Osteoblast (primary cell): Measurements from ENCODE around the gene EXD3. TPM values are rescaled to one million over a fixed set of nuclear protein-coding genes. Genes with fewer than 3 reads are reported as not detected.
A peak's percentile ranks its signal among the peaks of the same experiment; 100 is the strongest.

ENCODE experiments used
- DNase-seq: peaks from one replicate; pipeline ENCODE4 v3.0.0; 2011; ENCODE audit warnings: low spot score, mixed read lengths; ENCODE audit not compliant: insufficient read length; ENCODE audit errors: missing footprints
- H2AFZ ChIP-seq: 2 replicates; pipeline ENCODE4 v1.6.0; 2011; ENCODE audit warnings: mild to moderate bottlenecking, low read length
- H3K27ac ChIP-seq: 2 replicates; pipeline ENCODE4 v1.5.1; 2011; ENCODE audit warnings: mild to moderate bottlenecking, low read depth, low read length, moderate library complexity
- H3K27me3 ChIP-seq: 2 replicates; pipeline ENCODE4 v1.6.0; 2012; ENCODE audit warnings: mild to moderate bottlenecking, control low read depth, inconsistent platforms, low read length, moderate library complexity; ENCODE audit not compliant: insufficient read depth
- H3K36me3 ChIP-seq: 2 replicates; pipeline ENCODE4 v1.5.1; 2011; ENCODE audit warnings: mild to moderate bottlenecking, low read length, control low read depth, moderate library complexity; ENCODE audit not compliant: insufficient read depth
- H3K4me1 ChIP-seq: 2 replicates; pipeline ENCODE4 v1.5.1; 2011; ENCODE audit warnings: mild to moderate bottlenecking, low read length, control low read depth, moderate library complexity; ENCODE audit not compliant: insufficient read depth
- H3K4me2 ChIP-seq: 2 replicates; pipeline ENCODE4 v1.6.0; 2011; ENCODE audit warnings: mild to moderate bottlenecking, low read length; ENCODE audit not compliant: insufficient read depth
- H3K4me3 ChIP-seq: fragments of 200-600 bp; sonication (generic); 3 replicates; pipeline ENCODE4 v1.5.1; 2012; ENCODE audit warnings: mild to moderate bottlenecking, low read length, inconsistent platforms; ENCODE audit not compliant: insufficient read depth
- H3K79me2 ChIP-seq: 2 replicates; pipeline ENCODE4 v1.6.0; 2012; ENCODE audit warnings: mild to moderate bottlenecking, low read length, control low read depth, inconsistent platforms; ENCODE audit not compliant: insufficient read depth
- H3K9me3 ChIP-seq: 2 replicates; pipeline ENCODE4 v1.5.1; 2011; ENCODE audit warnings: low read depth, low read length, control low read depth
- H4K20me1 ChIP-seq: 2 replicates; pipeline ENCODE4 v1.6.0; 2012; ENCODE audit warnings: mild to moderate bottlenecking, low read length, control low read depth; ENCODE audit not compliant: insufficient read depth
- CTCF ChIP-seq: IDR thresholded peaks from 2 replicates; pipeline ENCODE4 v1.5.1; 2011; ENCODE audit warnings: mild to moderate bottlenecking, low read depth, low read length, moderate library complexity; ENCODE audit errors: extremely low read depth
- total RNA-seq: library from RNA; depleted of rRNA; stranded (reverse); fragments of >200 nt; gene quantifications from 2 replicates; pipeline ENCODE4 v1.2.3, GENCODE V29; 2012

The EXD3 gene
- total RNA-seq, 1 donor, result 7.6 TPM

GRCh38 chr9:137303151-137303892, 119.6 kb downstream of the EXD3 start:
- Histone ChIP-seq H4K20me1 (no peaks in the 10 kb centered on the region), H3K4me3 (no peak overlapping the region), H3K79me2 (no peaks in the 10 kb centered on the region), H3K4me1 (peaks cover 4% of the 10 kb centered on the region), H3K36me3 (no peaks in the 10 kb centered on the region), H3K9me3 (no peaks in the 10 kb centered on the region), H2AFZ (no peak overlapping the region), H3K4me2 (no peak overlapping the region), H3K27me3 (peaks cover 28% of the 10 kb centered on the region), H3K27ac (no peak overlapping the region)
- peak; percentile 88 for DNase-seq
- TF ChIP-seq CTCF, result no peak

DNA sequence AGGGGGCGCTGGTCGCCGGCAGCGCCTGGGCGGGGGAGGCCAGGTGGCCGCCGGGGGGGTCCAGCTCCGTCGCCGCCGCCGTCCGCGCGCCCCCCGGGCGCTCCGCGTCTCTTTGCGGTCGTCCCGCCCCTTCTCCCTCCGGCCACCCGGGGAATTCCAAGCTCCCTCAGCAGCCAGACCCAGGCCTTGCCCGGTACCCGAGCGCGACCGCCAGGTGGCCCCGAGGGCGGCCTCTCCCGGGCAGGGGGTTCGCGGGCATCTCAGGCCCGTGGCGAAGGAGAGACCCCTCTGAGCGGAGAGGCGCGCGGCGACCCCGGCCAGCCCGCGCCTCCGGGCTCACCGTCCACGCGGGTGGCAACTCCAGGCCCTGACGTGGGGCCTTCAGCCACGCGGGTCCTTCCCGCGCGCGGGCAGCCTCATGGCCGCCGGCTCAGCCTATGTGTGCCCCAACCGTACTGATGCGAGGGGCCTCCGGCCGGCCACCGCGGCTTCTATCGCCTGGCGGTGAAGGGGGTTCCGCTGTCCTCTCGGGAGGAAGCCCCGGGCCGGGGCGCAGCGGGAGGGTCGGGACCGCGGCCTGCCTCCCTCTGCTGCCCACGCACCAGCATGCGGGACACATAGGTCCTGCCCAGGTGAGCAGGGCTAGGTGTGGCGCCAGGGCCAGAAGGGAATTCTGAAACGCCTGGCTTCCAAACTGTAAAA, 120.4 kb downstream of the EXD3 start:
- peaks cover 4% of the 10 kb centered on the region for H3K4me1 ChIP-seq
- DNase-seq, result peak; percentile 99
- no peaks in the 10 kb centered on the region for H3K36me3 ChIP-seq
- H3K9me3 ChIP-seq, result no peaks in the 10 kb centered on the region
- H3K79me2 ChIP-seq, result no peaks in the 10 kb centered on the region
- peaks cover 32% of the 10 kb centered on the region for H3K27me3 ChIP-seq
- H4K20me1 ChIP-seq, result no peaks in the 10 kb centered on the region
- H2AFZ ChIP-seq, result no peak overlapping the region
- H3K4me2 ChIP-seq, result peak overlapping the region; percentile 28
- H3K27ac ChIP-seq, result no peak overlapping the region
- peak; percentile 26 for TF ChIP-seq CTCF
- H3K4me3 ChIP-seq, result peak overlapping the region; percentile 46

- no peak for TF ChIP-seq CTCF
- Histone ChIP-seq H2AFZ (peak within 1 kb of the TSS; percentile 47), H3K36me3 (no peaks in the 10 kb centered on the region), H4K20me1 (no peaks in the 10 kb centered on the region), H3K27me3 (peaks cover 33% of the 10 kb centered on the region), H3K79me2 (no peaks in the 10 kb centered on the region), H3K4me2 (peak within 1 kb of the TSS; percentile 56), H3K4me1 (peaks cover 4% of the 10 kb centered on the region), H3K4me3 (peak within 1 kb of the TSS; percentile 46), H3K9me3 (no peaks in the 10 kb centered on the region), H3K27ac (no peak within 1 kb of the TSS)
- peak; percentile 100 for DNase-seq
Measured at GRCh38 chr9:137302118-137302448, 120.9 kb downstream of the EXD3 start, which contains the start of gene NRARP. Gene NRARP (minus strand): TSS chr9:137302271. CDS start chr9:137301928, 343 bp downstream.
